ENCODE results near the gene GUCY1B1.
"Not testable (repeated sequence)": the region's sequence is repeated elsewhere in the genome, so short reads cannot be mapped to it uniquely, and the experiment has no call there.

- TF ChIP-seq CTCF (conservative IDR thresholded peaks at IDR 0.05); EZH2 (IDR thresholded peaks at IDR 0.05; ENCODE audit: low read depth): not testable (repeated sequence)
Observed at GRCh38 chr4:155797581-155797980, 38.8 kb downstream of the GUCY1B1 start.

Measured in PC-9 (cell line).